Adrenal gland (tissue), 5 donors: ENCODE data around the gene E4F1.

Experiments used
- CTCF ChIP-seq, 6 experiments: fragments of 450-650 bp in 4 of 6; fragments of 200-600 bp in 2 of 6; sonication (generic) in 1 of 6; IDR thresholded peaks; 1 replicate in 5 of 6; 2 replicates in 1 of 6; pipeline versions ENCODE4 v1.5.1 to v1.8.0; 2016 to 2021; ENCODE audit warnings: antibody characterized with exemption in 6 of 6, mild to moderate bottlenecking in 2 of 6, moderate library complexity in 1 of 6
- POLR2A ChIP-seq, 2 donors: fragments of 450-650 bp; IDR thresholded peaks; one replicate each; pipeline ENCODE4 v1.6.1; 2017; ENCODE audit warnings: antibody characterized with exemption in 2 of 2, mild to moderate bottlenecking in 2 of 2, moderate library complexity in 1 of 2
- donor health status: DM: no; HTN: no; CAD: no.

GRCh38 chr16:2276368-2277195 is 53.2 kb downstream of the E4F1 start:
- TF ChIP-seq CTCF (IDR thresholded peaks at IDR 0.05) (no peak), POLR2A (IDR thresholded peaks at IDR 0.05) (no peak)
